Left ventricle myocardium inferior (tissue), 1 donor: Measurements from ENCODE around the gene LRRC3. TPM values are rescaled to one million over a fixed set of nuclear protein-coding genes. Genes with fewer than 3 reads are reported as not detected.

ENCODE experiments used
- DNase-seq: peaks from one replicate; pipeline ENCODE4 v3.0.0-alpha.2; 2020
- H3K27ac ChIP-seq: fragments of 200-600 bp; replicated peaks from 2 replicates; pipeline ENCODE4 v1.8.0; 2021
- H3K27me3 ChIP-seq: fragments of 200-600 bp; 2 replicates; pipeline ENCODE4 v1.8.0; 2021; ENCODE audit warnings: low read depth
- H3K36me3 ChIP-seq: fragments of 200-600 bp; 2 replicates; pipeline ENCODE4 v1.8.0; 2021
- H3K4me1 ChIP-seq: fragments of 200-600 bp; 2 replicates; pipeline ENCODE4 v1.8.0; 2021
- H3K4me3 ChIP-seq: fragments of 200-600 bp; 2 replicates; pipeline ENCODE4 v1.8.0; 2021; ENCODE audit warnings: mild to moderate bottlenecking, moderate library complexity
- H3K9me3 ChIP-seq: fragments of 200-600 bp; replicated peaks from 2 replicates; pipeline ENCODE4 v1.8.0; 2021
- intact Hi-C: fragments of 100-400 bp; cut with micrococcal nuclease; formaldehyde crosslinking; loops from one replicate; pipeline ENCODE4 v1.11.0; 2022
- total RNA-seq: library from RNA; stranded (reverse); fragmentation: NEBNext Ultra II Directional; extraction: Animal tissue kit (Norgen Biotek cat#: 25700); gene quantifications from one replicate; pipeline ENCODE4 v1.2.1, GENCODE V29; 2021
- TF ChIP-seq, protein P1 (sequence below): fragments of 200-600 bp; IDR thresholded peaks from 2 replicates; pipeline ENCODE4 v1.8.0; 2021; ENCODE audit warnings: antibody characterized with exemption, mild to moderate bottlenecking, borderline replicate concordance
- donor health status: DM: no; HTN: yes; CAD: no; lungs with severe emphysema.

LRRC3 gene
- total RNA-seq, 1 donor from 2014 or later, result 1.8 TPM

DNA sequence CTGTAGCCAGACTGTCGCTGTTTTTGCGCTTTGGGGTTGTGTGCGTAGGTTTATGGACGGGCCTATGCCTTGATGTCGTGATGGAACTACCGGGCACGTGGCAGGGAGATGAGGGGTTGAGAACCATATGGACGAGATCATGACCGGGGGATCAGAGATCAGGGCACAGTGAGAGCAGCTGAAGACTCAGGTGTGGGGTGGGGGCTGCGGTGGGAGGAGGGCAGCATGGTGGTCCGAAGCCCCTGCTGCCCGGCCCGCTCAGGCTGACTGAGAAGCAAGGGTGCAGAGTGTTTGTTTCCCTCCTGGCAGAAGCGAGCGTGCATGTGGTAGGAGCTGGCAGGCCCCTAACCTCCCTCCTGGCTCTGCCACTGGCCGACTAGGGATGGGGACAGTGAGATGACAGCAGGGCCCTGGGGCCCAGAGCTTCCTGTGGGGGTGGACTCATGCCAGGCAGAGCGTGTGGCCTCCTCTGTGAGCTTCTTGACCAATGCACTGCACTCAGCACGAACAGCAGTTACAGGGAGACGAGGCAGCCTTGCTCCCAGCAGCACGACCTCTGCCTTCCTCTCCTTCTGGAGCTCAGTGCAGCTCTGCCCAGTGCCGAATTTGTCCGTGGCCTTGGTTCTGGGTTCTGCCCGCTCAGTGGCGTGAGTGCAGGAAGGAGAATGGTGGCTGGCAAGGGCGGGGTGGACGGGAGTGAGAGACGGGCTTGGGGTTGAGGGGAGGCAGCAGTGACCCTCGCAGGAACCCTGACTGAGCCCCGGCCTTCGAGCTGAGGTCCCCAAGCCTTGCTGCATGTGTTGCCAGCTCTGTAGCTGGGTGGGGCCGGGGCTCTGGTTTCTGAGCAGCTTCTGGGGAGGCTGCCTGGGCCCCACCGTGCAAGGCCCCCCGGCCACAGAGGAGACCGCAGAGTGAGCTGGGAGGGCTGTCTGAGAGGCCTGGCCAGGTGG lies 22.2 kb upstream of the LRRC3 start:
- peaks cover 29% of the 10 kb centered on the region for H3K9me3 ChIP-seq
- no peaks in the 10 kb centered on the region for H3K36me3 ChIP-seq
- H3K4me1 ChIP-seq, result peaks cover 7% of the 10 kb centered on the region
- H3K27ac ChIP-seq, result no peak overlapping the region
- no peak overlapping the region for H3K4me3 ChIP-seq
- peak; percentile 3 for DNase-seq
- intact Hi-C loops, result no loop called here
- TF ChIP-seq, protein P1, sequence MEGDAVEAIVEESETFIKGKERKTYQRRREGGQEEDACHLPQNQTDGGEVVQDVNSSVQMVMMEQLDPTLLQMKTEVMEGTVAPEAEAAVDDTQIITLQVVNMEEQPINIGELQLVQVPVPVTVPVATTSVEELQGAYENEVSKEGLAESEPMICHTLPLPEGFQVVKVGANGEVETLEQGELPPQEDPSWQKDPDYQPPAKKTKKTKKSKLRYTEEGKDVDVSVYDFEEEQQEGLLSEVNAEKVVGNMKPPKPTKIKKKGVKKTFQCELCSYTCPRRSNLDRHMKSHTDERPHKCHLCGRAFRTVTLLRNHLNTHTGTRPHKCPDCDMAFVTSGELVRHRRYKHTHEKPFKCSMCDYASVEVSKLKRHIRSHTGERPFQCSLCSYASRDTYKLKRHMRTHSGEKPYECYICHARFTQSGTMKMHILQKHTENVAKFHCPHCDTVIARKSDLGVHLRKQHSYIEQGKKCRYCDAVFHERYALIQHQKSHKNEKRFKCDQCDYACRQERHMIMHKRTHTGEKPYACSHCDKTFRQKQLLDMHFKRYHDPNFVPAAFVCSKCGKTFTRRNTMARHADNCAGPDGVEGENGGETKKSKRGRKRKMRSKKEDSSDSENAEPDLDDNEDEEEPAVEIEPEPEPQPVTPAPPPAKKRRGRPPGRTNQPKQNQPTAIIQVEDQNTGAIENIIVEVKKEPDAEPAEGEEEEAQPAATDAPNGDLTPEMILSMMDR, result no peak
- H3K27me3 ChIP-seq, result no peaks in the 10 kb centered on the region

DNA sequence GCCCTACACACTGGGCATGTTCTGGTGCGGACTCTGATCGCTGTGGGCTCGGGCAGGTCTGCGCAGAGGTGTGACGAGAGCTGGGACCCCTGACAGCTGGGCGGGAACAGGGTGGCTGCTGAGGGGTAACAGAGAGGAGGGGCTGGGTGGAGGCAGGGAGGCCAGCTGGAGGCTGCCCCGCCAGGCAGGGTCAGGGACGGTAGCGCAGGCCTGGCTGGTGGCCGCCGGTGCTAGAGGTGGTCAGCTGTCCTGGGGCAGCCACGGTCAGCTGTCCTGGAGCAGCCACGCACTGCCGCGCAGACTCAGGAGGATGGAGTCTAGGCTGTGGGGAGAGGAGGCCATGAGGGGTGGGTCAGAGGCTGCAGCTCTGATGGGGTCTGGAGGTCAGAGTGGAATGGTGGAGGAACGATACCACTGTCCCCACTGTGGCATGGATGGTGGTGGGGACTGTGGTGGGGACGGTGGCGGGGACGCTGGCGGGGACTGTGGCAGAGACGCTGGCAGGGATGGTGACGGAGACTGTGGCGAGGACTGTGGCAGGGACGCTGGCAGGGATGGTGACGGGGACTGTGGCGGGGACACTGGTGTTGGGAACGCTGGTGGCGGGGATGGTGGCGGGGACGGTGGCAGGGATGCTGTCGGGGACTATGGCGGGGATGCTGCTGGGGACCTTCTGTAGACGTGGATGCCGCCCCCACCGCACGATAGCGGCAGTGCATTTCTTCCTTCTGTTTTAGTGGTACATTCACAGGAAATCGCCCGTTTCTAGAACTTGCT lies 21.3 kb upstream of the LRRC3 start:
- peak; percentile 8 for DNase-seq
- Histone ChIP-seq H3K4me1 (peaks cover 10% of the 10 kb centered on the region), H3K4me3 (no peak overlapping the region), H3K27me3 (no peaks in the 10 kb centered on the region), H3K27ac (no peak overlapping the region), H3K9me3 (peaks cover 25% of the 10 kb centered on the region), H3K36me3 (no peaks in the 10 kb centered on the region)
- intact Hi-C loops, result no loop called here
- TF ChIP-seq, protein P1, result no peak

GRCh38 chr21:44434568-44434925 lies 20.8 kb upstream of the LRRC3 start:
- Histone ChIP-seq H3K27ac (no peak overlapping the region), H3K4me1 (peaks cover 16% of the 10 kb centered on the region), H3K9me3 (peaks cover 19% of the 10 kb centered on the region), H3K4me3 (no peak overlapping the region), H3K36me3 (no peaks in the 10 kb centered on the region), H3K27me3 (no peaks in the 10 kb centered on the region)
- TF ChIP-seq, protein P1, result no peak
- peak; percentile 9 for DNase-seq
- intact Hi-C loops, result no loop called here

GRCh38 chr21:44434936-44435635 lies 20.2 kb upstream of the LRRC3 start:
- H3K9me3 ChIP-seq, result peaks cover 14% of the 10 kb centered on the region
- H3K4me1 ChIP-seq, result peaks cover 17% of the 10 kb centered on the region
- intact Hi-C loops, result no loop called here
- no peaks in the 10 kb centered on the region for H3K27me3 ChIP-seq
- H3K36me3 ChIP-seq, result no peaks in the 10 kb centered on the region
- DNase-seq, result peak; percentile 9
- H3K4me3 ChIP-seq, result no peak overlapping the region
- TF ChIP-seq, protein P1, result no peak
- H3K27ac ChIP-seq, result no peak overlapping the region

- no peak overlapping the region for H3K4me3 ChIP-seq
- no peaks in the 10 kb centered on the region for H3K27me3 ChIP-seq
- peaks cover 17% of the 10 kb centered on the region for H3K4me1 ChIP-seq
- no peaks in the 10 kb centered on the region for H3K36me3 ChIP-seq
- intact Hi-C loops, result no loop called here
- TF ChIP-seq, protein P1, result no peak
- no peak overlapping the region for H3K27ac ChIP-seq
- peak; percentile 7 for DNase-seq
- H3K9me3 ChIP-seq, result peaks cover 6% of the 10 kb centered on the region
Measured at GRCh38 chr21:44436111-44436611, 19.1 kb upstream of the LRRC3 start.
